ENCODE results near the gene RGS9BP.
A peak's percentile ranks its signal among the peaks of the same experiment; 100 is the strongest.
"Not testable (repeated sequence)": the region's sequence is repeated elsewhere in the genome, so short reads cannot be mapped to it uniquely, and the experiment has no call there.

RGS9BP gene, protein sequence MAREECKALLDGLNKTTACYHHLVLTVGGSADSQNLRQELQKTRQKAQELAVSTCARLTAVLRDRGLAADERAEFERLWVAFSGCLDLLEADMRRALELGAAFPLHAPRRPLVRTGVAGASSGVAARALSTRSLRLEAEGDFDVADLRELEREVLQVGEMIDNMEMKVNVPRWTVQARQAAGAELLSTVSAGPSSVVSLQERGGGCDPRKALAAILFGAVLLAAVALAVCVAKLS

DNA sequence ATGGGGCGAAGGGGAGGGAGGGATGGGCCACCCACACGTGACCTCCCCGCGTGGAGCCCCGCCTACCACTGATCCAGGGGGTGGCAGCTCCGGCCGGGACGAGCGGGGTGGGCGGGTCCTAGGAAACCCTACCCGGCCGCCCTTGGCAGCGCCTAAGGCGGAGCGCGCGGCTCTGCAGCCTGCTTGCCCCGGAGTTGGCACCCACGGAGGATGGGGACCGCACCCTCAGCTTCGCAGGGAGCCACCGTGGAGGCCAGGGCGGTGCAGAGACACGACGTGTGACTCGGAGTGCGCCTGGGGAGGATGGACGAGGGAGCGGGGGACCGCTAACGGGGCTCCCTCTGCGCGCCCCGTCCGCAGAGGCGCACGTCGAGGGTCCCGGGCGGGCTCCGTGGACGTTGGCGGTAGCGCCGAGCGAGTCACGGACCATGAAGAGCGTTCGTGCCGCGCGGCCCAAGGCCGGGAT is at the start of gene RGS9BP:
Gene RGS9BP (plus strand): TSS at position 129 of the 466 bp plus-strand sequence. CDS start 416 bp downstream, outside the sequence.
- DNase-seq = peak; percentile 82

- DNase-seq = no peak
Observed at GRCh38 chr19:32626969-32627368, 48.7 kb upstream of the RGS9BP start.

GRCh38 chr19:32627714-32628270 is 47.9 kb upstream of the RGS9BP start:
- no peak for DNase-seq

GRCh38 chr19:32630338-32630737 is 45.3 kb upstream of the RGS9BP start:
- DNase-seq = no peak

DNA sequence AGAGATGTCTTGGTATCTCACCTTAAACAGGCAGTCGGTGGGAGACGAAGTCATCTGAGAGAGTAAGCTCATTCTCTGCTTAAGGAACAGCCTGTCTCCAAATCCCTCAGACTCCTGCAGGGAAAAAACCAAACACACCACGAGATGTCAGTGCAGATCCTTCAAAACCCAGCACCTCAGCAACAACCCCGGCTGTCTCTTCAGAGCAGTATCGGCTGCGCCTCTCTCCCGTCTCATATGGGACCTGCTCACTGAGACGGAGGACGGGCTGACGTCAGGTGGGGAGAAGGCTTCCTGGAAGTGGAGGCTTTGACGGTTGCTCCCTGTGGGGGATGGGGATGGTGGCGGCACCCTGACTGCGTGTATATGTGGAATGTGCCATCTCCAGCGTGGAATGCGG is 44.3 kb upstream of the RGS9BP start:
- no peak for DNase-seq

- no peak for DNase-seq
Observed at GRCh38 chr19:32637480-32637879, 38.2 kb upstream of the RGS9BP start.

GRCh38 chr19:32638625-32639024 is 37.0 kb upstream of the RGS9BP start:
- DNase-seq = no peak

- DNase-seq = no peak
Observed at GRCh38 chr19:32642771-32643170, 32.9 kb upstream of the RGS9BP start.

DNA sequence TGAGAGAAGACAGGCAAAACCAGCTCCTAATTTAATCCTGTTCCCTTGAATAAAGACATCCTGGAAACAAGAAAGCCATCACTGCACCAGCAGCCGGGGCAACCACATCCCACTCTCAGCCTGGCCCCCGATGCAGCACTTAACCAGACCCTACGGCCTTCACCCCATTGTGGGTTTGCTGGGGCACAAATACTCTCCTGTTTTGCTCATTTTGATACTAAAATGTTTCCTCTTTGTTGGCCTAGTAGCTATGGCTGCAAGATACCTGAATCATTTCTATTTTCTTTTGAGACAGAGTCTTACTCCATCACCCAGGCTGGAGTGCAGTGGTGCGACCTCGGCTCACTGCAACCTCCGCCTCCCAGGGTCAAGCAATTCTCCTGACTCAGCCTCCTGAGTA is 29.1 kb upstream of the RGS9BP start:
- no peak for DNase-seq

GRCh38 chr19:32647361-32647760 is 28.3 kb upstream of the RGS9BP start:
- no peak for DNase-seq

DNA sequence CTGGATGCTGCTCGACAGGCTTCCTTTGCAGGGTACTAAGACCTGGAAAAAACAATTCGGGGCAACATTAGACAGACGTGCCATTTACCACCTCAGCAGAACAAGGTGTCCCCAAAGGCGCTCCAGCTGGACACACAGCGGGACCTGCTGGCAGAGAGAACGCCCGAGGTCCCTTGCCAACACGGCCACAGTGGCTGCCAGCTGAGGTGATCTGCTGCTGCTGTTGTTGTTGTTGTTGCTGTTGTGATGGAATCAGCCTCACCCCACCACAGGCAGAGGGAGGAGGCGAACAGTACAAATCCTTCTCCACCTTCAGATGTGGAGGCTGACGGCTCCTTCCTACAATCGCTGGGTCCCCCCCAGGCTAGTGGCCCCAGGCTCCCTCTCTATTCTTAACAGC is 25.9 kb upstream of the RGS9BP start:
- no peak for DNase-seq

GRCh38 chr19:32650671-32651070 is 25.0 kb upstream of the RGS9BP start:
- no peak for DNase-seq

DNA sequence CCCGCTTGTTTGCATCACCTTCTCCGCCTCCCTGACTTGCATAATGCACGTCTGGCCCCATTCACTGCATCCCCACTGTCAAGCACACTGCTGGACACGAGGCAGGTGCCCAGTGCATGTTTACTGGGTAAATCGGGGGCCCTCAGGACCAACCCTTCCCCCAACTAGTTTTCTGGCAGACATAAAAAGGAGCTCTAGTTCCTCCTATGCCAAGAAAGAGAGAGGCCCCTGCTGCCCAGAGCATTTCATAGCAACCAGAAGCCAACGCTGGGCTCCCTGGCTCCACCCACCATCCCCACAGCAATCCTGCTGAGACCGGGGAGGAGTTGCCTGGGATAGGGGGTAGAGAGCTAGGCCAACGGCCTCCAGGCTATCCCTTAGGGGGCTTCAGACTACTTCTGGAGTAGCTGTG is 23.9 kb upstream of the RGS9BP start:
- DNase-seq = no peak

DNA sequence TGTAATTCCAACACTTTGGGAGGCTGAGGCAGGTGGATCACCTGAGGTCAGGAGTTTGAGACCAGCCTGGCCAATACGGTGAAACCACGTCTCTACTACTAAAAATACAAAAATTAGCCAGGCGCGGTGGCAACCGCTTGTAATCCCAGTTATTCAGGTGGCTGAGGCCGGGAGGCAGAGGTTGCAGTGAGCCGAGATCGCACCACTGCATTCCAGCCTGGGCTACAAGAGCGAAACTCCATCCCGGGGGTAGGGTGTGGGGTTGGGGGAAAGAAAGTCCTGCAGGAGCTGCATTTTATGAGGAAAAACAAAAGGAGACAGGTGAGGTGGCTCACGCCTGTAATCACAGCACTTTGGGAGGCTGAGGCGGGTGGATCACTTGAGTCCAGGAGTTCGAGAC is 23.3 kb upstream of the RGS9BP start:
- not testable (repeated sequence) for DNase-seq

GRCh38 chr19:32652894-32653598 is 22.6 kb upstream of the RGS9BP start:
- DNase-seq = peak; percentile 54

- no peak for DNase-seq
Observed at GRCh38 chr19:32653599-32653915, 22.1 kb upstream of the RGS9BP start.

GRCh38 chr19:32656379-32656778 is 19.3 kb upstream of the RGS9BP start:
- DNase-seq = not testable (repeated sequence)

DNA sequence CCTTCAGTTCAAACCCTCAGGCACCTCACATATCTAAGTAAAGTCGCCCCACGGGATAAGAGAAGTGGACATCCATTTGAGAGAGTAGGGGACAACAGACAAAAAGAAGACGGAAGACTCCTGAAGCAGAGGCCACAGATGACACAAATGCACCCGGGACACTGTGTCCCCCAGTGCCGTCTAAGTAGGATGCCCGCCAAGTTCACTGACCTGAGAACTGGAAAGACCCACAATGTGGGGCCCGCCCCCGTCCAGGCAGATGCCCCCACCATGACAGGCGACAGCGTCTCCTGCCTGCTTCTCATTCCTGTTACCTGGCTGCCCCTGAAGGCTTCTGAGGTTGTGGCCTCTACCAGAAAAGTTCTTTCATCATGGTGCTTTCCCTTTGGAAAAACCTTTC is 17.6 kb upstream of the RGS9BP start:
- DNase-seq = no peak

- DNase-seq = no peak
Observed at GRCh38 chr19:32658527-32658926, 17.1 kb upstream of the RGS9BP start.

- no peak for DNase-seq
Observed at GRCh38 chr19:32661318-32661717, 14.3 kb upstream of the RGS9BP start.

- DNase-seq = peak; percentile 35
Observed at GRCh38 chr19:32662186-32662585, 13.5 kb upstream of the RGS9BP start.

GRCh38 chr19:32666084-32666483 is 9.6 kb upstream of the RGS9BP start:
- no peak for DNase-seq

- no peak for DNase-seq
Observed at GRCh38 chr19:32669310-32669709, 6.3 kb upstream of the RGS9BP start.

DNA sequence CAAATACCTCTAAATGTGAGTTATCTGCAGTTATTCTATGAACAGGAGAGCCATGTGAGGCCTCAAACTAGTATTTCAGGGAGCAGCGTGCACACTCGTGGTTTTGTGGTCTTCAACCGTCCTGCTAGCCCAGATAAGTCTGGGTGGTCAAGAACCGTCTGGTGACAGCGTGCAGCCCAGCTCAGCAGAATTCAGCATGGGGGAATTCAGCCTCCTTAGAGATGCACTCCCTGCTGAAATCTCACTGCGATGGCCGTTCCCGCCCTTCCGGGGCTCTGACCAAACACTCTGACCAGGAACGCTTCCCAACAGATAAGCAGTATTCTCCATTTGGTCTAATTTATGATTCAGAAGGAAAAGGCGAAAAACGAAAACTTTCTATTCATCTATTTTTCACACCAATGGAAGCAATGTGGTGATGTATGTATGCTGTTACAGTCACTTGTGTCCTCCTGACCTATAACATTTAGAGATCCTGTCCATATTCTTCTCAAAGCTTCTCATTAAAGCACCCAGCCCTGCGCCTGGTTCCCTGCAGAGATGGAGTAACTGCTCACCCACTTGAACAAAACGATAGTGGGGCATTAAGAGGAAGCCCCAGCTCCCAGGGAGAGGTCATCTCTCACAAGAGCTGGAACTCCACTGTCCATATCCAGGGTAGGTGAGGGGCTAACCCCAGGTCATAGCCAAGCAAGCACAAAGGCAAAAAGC is 3.6 kb upstream of the RGS9BP start:
- no peak for DNase-seq

Measured in EL (cell line).